Ishikawa (cell line): ENCODE results near the gene ZNF280C.

Source experiments
- CEBPB ChIP-seq: IDR thresholded peaks from 2 replicates; pipeline ENCODE4 v1.6.1; 2012
- CREB1 ChIP-seq: IDR thresholded peaks from 2 replicates; pipeline ENCODE4 v1.6.1; 2012; ENCODE audit warnings: low read depth
- EGR1 ChIP-seq: IDR thresholded peaks from 2 replicates; pipeline ENCODE4 v1.6.1; 2012
- EP300 ChIP-seq: IDR thresholded peaks from 2 replicates; pipeline ENCODE4 v1.6.1; 2012; ENCODE audit warnings: borderline replicate concordance
- NFIC ChIP-seq: IDR thresholded peaks from 2 replicates; pipeline ENCODE4 v1.6.1; 2012
- RAD21 ChIP-seq: IDR thresholded peaks from 2 replicates; pipeline ENCODE4 v1.6.1; 2012; ENCODE audit warnings: low read depth
- TEAD4 ChIP-seq: IDR thresholded peaks from 2 replicates; pipeline ENCODE4 v1.6.1; 2012
- YY1 ChIP-seq: IDR thresholded peaks from 2 replicates; pipeline ENCODE4 v1.6.1; 2012; ENCODE audit warnings: low read depth
- TF ChIP-seq, protein P1 (sequence below): IDR thresholded peaks from 2 replicates; pipeline ENCODE4 v1.6.1; 2012; ENCODE audit warnings: low read depth, mild to moderate bottlenecking
- TF ChIP-seq, protein P2 (sequence below): IDR thresholded peaks from 2 replicates; pipeline ENCODE4 v1.6.1; 2012
- TF ChIP-seq, protein P3 (sequence below): IDR thresholded peaks from 2 replicates; pipeline ENCODE4 v1.6.1; 2012

DNA sequence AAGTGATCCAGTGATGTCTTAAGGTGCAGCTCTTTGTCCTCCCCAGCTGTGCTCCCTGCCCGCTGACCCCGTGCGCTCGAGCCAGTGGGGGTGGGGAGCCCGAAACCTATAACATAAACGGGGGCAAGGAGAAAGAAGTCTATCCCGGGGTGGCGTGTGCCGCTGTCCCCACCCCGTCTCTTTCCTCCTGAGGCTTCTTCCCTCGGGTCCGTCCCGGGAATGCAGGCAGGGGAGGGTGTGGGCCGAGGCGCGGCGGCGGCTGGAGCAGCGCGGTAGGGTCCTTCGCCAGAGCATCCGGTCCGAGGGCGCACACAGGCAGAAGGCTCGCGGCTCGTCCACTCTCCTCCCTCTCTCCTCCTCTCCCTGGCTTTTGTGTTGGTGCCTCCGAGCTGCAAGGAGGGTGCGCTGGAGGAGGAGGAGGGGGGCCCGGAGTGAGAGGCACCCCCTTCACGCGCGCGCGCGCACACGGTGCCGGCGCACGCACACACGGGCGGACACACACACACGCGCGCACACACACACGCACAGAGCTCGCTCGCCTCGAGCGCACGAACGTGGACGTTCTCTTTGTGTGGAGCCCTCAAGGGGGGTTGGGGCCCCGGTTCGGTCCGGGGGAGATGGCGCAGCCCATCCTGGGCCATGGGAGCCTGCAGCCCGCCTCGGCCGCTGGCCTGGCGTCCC, 97.1 kb downstream of the ZNF280C start, which contains the start of gene RAB33A:
- TF ChIP-seq EP300 (no peak), YY1 (no peak), CEBPB (no peak), NFIC (no peak), CREB1 (no peak), RAD21 (no peak), TEAD4 (no peak), EGR1 (no peak)
- TF ChIP-seq, protein P1, sequence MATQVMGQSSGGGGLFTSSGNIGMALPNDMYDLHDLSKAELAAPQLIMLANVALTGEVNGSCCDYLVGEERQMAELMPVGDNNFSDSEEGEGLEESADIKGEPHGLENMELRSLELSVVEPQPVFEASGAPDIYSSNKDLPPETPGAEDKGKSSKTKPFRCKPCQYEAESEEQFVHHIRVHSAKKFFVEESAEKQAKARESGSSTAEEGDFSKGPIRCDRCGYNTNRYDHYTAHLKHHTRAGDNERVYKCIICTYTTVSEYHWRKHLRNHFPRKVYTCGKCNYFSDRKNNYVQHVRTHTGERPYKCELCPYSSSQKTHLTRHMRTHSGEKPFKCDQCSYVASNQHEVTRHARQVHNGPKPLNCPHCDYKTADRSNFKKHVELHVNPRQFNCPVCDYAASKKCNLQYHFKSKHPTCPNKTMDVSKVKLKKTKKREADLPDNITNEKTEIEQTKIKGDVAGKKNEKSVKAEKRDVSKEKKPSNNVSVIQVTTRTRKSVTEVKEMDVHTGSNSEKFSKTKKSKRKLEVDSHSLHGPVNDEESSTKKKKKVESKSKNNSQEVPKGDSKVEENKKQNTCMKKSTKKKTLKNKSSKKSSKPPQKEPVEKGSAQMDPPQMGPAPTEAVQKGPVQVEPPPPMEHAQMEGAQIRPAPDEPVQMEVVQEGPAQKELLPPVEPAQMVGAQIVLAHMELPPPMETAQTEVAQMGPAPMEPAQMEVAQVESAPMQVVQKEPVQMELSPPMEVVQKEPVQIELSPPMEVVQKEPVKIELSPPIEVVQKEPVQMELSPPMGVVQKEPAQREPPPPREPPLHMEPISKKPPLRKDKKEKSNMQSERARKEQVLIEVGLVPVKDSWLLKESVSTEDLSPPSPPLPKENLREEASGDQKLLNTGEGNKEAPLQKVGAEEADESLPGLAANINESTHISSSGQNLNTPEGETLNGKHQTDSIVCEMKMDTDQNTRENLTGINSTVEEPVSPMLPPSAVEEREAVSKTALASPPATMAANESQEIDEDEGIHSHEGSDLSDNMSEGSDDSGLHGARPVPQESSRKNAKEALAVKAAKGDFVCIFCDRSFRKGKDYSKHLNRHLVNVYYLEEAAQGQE = no peak
- TF ChIP-seq, protein P2, sequence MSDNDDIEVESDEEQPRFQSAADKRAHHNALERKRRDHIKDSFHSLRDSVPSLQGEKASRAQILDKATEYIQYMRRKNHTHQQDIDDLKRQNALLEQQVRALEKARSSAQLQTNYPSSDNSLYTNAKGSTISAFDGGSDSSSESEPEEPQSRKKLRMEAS = no peak
- TF ChIP-seq, protein P3, sequence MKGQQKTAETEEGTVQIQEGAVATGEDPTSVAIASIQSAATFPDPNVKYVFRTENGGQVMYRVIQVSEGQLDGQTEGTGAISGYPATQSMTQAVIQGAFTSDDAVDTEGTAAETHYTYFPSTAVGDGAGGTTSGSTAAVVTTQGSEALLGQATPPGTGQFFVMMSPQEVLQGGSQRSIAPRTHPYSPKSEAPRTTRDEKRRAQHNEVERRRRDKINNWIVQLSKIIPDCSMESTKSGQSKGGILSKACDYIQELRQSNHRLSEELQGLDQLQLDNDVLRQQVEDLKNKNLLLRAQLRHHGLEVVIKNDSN = no peak
